GM19452 (cell line): ENCODE data around the gene STRA6.

Experiments used
- ATAC-seq: cut with Tn5 transposase; IDR thresholded peaks from one replicate; pipeline ENCODE4 v1.9.1; 2021; ENCODE audit not compliant: unreplicated experiment

The STRA6 gene

GRCh38 chr15:74227968-74228722 lies 25.6 kb upstream of the STRA6 start:
- ATAC-seq = no peak

GRCh38 chr15:74226761-74227540 lies 24.4 kb upstream of the STRA6 start:
- ATAC-seq = no peak

DNA sequence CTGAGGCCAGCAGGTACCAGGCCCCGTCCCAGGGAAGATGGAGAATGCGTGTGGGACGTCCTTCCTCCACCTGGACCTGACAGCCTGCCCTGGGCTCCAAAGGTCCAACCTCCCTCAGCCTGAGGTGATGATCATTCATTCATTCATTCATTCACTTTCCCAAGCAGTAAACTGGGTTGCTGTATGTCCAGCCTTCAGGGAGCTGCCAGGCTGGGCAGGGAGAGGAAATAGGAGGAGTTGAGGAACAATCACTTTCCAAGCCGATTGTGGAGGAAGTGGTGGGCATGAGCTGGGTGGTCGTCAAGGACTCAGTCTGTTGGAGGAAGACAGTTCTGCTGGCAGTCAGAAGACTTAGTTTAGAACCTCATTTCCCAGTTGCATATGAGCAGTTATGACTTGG lies 23.3 kb upstream of the STRA6 start:
- ATAC-seq = no peak

DNA sequence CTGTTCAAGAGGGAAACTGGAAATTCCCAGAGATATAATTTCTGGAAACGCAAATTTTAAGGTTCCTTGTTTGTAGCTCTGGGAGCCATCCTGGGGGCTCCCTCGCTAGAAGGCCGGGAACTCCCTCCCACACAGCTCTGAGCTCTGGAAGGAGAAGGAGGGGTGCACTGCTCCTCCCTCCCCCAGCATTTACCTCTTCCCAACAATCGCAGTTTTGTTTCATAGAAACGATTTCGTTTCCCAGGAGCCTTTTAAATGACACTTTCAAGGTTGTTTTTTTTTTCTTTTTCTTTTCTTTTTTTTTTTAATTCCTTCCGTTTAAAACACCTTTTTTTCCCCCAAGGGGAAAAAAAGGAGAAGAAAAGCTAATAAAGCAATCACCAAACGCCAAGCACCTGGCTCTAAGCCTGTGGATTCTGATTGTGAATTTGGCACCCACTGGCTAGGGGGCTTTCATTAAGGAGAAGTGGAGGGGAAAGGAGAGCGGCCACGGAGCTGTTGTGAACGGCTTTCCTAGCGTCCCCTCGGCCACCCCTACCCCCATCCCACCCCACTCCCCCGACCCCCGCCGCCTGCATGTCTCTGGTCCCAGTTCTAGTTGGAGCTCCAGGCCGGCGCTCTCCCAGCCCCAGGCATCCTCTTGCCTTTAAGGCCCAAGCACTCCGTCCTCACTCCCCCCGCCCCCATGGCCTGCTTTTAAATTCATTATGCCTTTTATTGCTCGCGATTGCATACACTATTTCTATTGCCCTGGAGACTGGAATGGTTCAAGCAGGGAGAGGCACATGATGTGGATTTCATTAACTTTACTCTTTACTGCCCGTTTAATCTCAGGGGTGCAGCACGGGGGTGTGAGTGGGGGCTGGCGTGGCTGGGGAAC lies 19.9 kb upstream of the STRA6 start:
- no peak for ATAC-seq

DNA sequence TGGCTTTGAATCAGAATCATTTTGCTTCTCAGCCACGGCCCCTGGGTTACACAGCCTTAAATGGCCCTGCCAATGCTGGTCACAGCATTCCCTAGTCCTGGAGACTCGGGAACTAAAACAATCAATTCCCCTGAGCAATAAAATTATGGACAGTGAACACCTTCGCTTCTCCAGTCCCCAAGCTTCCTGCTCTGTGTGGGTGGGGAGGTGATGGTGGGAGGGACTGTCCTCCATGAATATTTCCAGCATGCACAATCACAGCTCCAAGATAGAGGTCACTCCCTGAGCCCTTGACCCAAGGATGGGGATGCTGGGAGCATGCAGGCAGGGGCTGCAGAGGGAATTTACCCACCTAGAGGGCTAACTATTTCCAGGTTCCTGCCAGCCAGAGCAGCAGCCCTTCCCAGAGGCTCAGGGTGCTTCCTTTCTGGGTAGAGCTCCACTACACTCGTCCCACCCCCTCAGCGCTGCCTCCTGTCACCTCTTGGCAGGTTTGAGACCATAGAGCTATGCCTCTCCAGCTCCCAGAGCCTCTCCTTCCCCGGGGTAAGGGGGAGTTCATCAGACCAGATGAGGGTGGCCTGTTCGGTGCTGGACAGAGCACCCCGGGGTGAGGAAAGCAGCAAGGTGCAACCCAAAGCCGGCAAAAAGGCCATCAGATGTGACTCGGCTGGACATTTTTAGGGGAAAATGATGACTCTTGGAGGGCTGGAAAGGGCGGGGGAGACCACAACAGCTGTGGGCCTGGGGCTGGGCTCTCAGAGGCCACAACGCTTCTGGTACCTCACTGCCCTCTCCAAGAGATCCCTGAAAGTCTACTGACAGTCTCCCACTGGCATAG lies 19.0 kb upstream of the STRA6 start:
- ATAC-seq = no peak

- no peak for ATAC-seq
Observed at GRCh38 chr15:74220475-74221248, 18.1 kb upstream of the STRA6 start.

DNA sequence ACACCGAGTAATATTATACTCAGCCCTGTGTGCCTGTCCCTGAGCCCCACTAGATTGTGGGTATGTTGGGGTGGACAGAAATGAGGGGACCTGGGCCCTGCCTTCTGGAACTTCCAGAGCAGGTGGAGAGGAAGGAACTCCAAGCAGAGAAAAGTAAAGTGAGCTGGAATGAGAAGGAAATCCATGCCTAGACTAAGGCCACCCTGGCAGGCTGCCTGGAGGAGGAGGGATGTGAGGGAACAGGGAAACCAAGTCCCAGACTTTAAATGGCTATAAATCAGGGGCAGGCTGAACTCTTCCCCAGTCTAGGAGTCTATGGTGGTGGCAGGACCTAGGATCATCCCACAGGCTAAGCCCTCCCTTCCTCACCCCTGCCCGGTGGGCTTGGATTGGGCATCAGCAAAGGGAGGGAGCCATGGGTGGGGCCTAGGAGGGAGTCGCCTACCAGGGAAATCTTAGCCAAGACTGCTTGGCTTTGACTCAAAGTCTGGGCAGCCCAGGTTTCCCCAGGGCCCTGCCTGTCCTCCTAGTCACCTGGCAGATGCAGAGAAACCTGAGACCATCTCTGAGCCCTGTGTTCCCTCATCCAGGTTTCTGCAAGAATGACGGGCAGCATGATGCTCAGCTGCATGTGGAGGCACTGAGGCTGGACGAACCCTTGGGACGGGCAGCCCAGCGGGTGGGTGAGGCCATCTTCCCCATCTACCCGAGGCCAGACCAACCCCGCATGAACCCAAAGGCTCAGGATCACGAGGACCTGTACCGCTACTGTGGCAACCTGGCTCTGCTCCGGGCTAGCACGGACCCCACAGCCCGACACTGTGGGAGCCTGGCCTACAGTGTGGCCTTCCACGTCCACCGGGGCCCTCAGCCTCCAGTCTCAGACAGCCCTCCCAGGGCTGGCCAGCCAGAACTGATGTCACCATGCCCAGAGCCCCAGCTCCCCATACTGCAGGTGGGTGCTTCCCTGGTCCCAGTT lies 15.6 kb upstream of the STRA6 start:
- ATAC-seq = no peak

DNA sequence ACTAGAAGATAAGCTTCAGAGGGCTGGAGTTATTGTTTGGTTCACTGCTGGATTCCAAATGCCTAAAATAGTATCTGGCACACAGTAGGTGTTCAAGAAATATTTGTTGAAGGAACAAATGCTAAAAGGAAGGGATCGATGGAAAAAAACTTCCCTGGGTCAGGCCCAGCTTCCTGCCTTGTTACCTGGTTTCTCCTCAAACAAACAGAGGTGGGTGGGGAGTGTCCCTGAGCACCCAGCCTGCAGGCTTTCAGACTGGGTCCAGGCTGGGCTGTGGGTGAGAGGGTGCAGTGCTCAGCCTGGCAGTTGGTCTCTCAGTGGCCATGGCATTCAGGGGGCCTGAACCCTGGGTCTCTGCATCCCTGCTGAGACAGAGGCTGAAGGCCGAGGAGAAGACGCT lies 14.4 kb upstream of the STRA6 start:
- ATAC-seq = no peak

DNA sequence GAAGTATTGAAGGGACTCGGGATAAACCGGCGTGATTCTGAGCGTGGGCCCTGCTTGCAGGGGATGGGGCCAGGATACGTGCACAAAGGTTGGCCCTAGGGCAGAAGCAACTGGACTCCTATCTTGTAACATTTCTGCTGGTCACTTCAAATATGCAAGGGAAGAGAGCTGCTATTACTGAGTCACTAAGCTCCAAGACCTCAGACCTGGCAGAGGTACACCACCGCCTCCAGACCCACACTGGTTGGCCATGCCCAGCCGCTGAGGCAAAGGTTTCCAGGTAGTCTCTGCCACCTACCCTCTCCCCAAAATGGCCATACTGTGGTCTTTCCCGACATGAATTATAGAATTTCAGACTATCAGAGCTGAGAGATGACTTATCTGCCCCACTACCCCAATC lies 13.4 kb upstream of the STRA6 start:
- no peak for ATAC-seq

- no peak for ATAC-seq
Observed at GRCh38 chr15:74214324-74215021, 11.9 kb upstream of the STRA6 start.

- no peak for ATAC-seq
Observed at GRCh38 chr15:74213858-74214284, 11.3 kb upstream of the STRA6 start.

DNA sequence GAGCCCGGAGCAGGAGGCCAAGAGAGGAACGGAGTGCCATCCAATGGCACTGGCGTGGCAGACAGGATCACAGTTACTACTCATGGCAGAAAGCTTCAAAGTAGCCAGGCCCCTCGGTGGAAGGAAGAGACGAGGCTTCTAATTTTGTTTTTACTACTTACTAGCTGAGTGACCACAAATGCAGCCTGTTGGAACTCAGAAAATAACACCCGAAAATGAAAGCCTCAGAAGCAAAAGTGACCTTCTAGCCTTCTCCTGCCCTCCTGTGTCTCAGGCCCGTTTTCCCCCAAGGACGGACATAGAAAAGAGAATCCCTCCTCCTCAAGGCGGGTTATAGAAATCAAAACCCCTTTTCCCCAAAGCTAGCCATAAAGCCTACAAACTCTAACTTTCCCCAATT lies 9.9 kb upstream of the STRA6 start:
- no peak for ATAC-seq

GRCh38 chr15:74211656-74212055 lies 9.1 kb upstream of the STRA6 start:
- no peak for ATAC-seq

- ATAC-seq = no peak
Observed at GRCh38 chr15:74210729-74211128, 8.1 kb upstream of the STRA6 start.

- ATAC-seq = no peak
Observed at GRCh38 chr15:74209997-74210671, 7.5 kb upstream of the STRA6 start.

DNA sequence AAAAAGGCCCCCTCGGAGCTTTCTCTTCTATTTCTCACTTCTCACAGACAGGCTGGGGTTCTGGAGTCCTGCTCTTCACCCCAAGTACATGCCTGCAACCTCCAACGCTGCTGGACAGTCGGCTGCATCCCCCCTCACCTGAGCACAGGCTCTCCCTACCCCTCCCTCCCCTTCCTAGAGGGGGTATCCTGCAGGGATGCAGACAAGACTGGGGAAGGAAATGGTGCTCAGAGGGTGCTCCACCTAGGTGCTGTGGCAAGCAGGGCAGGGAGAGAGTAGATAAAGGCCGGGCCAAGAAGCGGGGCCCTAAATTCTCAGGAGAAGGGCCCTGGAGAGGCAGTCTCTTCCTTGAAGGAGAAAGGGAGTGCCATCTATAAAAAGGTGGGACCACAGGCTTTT lies 7.0 kb upstream of the STRA6 start:
- no peak for ATAC-seq

DNA sequence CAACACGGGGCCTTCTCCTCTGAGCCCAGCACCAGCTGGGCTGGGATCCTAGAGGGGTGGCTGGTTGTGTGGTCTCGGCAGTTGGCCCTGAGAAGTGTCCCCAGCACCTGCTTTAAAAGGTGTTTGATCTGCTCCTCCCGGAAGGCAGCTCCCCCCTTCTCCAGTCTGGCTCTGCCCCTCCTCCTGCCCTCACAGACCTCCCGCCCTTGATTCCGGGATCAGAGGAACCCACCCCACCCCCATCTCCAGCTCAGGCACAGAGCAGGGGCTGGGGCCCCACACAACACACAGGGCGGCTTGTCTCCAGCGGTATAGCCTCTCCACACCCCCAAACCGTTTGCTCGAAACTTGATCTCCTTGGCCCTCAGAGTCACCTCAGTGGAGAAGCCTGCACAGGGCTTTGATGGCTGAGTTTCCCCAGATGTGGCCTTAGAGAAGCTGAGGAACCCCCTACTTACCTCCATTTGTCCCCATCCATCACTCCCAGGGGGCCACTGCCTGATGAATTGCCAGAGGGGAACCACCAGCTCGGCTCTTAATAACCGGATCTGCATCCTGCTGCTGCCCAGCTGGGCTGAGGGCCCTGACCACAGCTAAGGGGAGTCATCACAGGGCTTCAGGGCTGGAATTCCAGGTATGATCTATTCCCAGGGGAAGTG lies 6.4 kb upstream of the STRA6 start:
- no peak for ATAC-seq
